HG03103 (cell line): ENCODE results near the gene SELENOM.

Experiments used
- ATAC-seq: cut with Tn5 transposase; IDR thresholded peaks from one replicate; pipeline ENCODE4 v1.9.1; 2021; ENCODE audit warnings: low read depth; ENCODE audit not compliant: unreplicated experiment

SELENOM gene

GRCh38 chr22:31107178-31107893 is at the start of gene SELENOM:
TSS of gene SELENOM (minus strand) at chr22:31107568. CDS start at chr22:31107505, 63 bp downstream.
- peak; percentile 68 for ATAC-seq

- no peak for ATAC-seq
Observed at GRCh38 chr22:31155422-31155821, 48.1 kb upstream of the SELENOM start.

GRCh38 chr22:31154975-31155374 is 47.6 kb upstream of the SELENOM start:
- ATAC-seq: no peak

GRCh38 chr22:31153357-31153756 is 46.0 kb upstream of the SELENOM start:
- no peak for ATAC-seq

GRCh38 chr22:31151872-31152271 is 44.5 kb upstream of the SELENOM start:
- no peak for ATAC-seq

GRCh38 chr22:31150615-31151014 is 43.2 kb upstream of the SELENOM start:
- ATAC-seq: no peak

GRCh38 chr22:31148953-31149627 is 41.7 kb upstream of the SELENOM start:
- ATAC-seq: no peak

- no peak for ATAC-seq
Observed at GRCh38 chr22:31148488-31148887, 41.1 kb upstream of the SELENOM start.

GRCh38 chr22:31144223-31144622 is 36.9 kb upstream of the SELENOM start:
- no peak for ATAC-seq

GRCh38 chr22:31143537-31143936 is 36.2 kb upstream of the SELENOM start:
- no peak for ATAC-seq

GRCh38 chr22:31143038-31143437 is 35.7 kb upstream of the SELENOM start:
- no peak for ATAC-seq

- no peak for ATAC-seq
Observed at GRCh38 chr22:31142285-31142684, 34.9 kb upstream of the SELENOM start.

- no peak for ATAC-seq
Observed at GRCh38 chr22:31141551-31141950, 34.2 kb upstream of the SELENOM start.

- no peak for ATAC-seq
Observed at GRCh38 chr22:31140746-31141145, 33.4 kb upstream of the SELENOM start.

- ATAC-seq: no peak
Observed at GRCh38 chr22:31139866-31140716, 32.7 kb upstream of the SELENOM start, which contains the start of gene PLA2G3. TSS of gene PLA2G3 (minus strand) at chr22:31140508. CDS start at chr22:31140354, 154 bp downstream.

- no peak for ATAC-seq
Observed at GRCh38 chr22:31139066-31139465, 31.7 kb upstream of the SELENOM start.

GRCh38 chr22:31138126-31138525 is 30.8 kb upstream of the SELENOM start:
- ATAC-seq: no peak

GRCh38 chr22:31137721-31138120 is 30.4 kb upstream of the SELENOM start:
- ATAC-seq: no peak

GRCh38 chr22:31136711-31137110 is 29.3 kb upstream of the SELENOM start:
- no peak for ATAC-seq

GRCh38 chr22:31136155-31136554 is 28.8 kb upstream of the SELENOM start:
- ATAC-seq: no peak

GRCh38 chr22:31135706-31136105 is 28.3 kb upstream of the SELENOM start:
- no peak for ATAC-seq
